IPS-18c (cell line): ENCODE results near the gene GRIK2.

Source experiments
- H3K4me3 ChIP-seq: 2 replicates; pipeline ENCODE4 v1.7.0; 2013; ENCODE audit warnings: low read depth, mild to moderate bottlenecking, low read length, moderate library complexity; ENCODE audit not compliant: insufficient read depth
- H3K9me3 ChIP-seq: one replicate; pipeline ENCODE4 v1.6.1; 2013; ENCODE audit warnings: mild to moderate bottlenecking, low read length, moderate library complexity; ENCODE audit not compliant: control insufficient read depth, insufficient read depth

GRIK2 gene

DNA sequence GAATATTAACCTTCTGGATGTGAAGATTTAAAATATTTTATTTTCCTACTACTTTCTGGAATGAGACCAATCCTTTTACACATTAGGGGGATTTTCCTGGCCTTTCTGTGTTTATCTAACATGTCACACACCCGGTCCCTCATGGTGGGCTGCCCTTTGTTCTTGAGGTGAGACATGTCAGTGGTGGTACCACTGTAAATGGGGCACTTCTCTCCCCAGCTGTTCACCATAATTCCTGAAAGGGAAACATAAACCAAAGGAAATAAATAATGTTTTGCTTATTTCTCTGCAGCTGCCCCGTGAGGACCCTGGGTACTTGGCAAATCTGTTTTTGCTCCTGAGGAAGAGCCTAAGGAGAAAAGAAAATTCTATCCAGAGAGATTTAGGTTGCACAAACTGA, 41.1 kb downstream of the GRIK2 start:
- no peak overlapping the region for H3K4me3 ChIP-seq
- H3K9me3 ChIP-seq: no peaks in the 10 kb centered on the region

DNA sequence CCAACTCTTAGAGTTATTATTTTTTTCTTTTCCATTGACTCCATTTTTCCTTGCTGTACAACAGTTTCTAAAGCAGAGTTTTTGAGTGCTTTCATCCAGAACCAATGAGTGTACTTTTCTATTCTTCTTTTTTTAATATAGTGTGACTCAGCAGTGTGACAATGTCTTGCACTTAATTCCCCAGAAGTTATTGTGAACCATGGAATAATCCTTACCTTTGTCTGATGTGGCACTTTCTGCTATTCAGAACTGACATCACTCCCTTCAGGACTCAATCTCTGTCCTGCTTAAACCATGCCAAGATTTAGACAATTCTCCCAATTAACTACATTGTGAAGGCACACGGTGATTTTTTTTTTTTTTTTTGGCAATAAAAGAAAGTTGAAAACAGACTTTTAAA, 41.5 kb downstream of the GRIK2 start:
- Histone ChIP-seq H3K4me3 (no peak overlapping the region), H3K9me3 (no peaks in the 10 kb centered on the region)

- Histone ChIP-seq H3K4me3 (no peak overlapping the region), H3K9me3 (no peaks in the 10 kb centered on the region)
These were observed 46.3 kb downstream of the GRIK2 start for GRCh38 chr6:101439790-101440189.

DNA sequence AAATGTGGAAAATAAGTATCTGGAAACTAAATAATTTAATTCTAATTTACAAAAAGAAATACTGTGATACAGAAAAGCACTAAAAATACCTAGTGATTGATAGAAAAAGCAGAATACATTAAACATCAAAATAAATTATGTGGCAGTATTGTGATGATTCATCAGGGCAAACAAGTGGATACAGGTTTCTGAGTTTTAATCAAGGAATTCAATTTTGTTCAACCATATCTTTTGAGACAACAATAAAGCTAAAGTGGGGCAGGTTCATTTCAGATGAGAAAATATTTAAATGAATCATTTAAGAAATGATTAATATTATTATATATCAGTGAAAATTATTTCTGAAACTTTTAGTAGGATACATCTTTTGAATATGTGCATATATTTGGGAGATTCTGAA, 49.8 kb downstream of the GRIK2 start:
- Histone ChIP-seq H3K4me3 (no peak overlapping the region), H3K9me3 (no peaks in the 10 kb centered on the region)

GRCh38 chr6:101444717-101445116, 51.2 kb downstream of the GRIK2 start:
- Histone ChIP-seq H3K9me3 (no peaks in the 10 kb centered on the region), H3K4me3 (no peak overlapping the region)

GRCh38 chr6:101445527-101445926, 52.0 kb downstream of the GRIK2 start:
- Histone ChIP-seq H3K9me3 (no peaks in the 10 kb centered on the region), H3K4me3 (no peak overlapping the region)

DNA sequence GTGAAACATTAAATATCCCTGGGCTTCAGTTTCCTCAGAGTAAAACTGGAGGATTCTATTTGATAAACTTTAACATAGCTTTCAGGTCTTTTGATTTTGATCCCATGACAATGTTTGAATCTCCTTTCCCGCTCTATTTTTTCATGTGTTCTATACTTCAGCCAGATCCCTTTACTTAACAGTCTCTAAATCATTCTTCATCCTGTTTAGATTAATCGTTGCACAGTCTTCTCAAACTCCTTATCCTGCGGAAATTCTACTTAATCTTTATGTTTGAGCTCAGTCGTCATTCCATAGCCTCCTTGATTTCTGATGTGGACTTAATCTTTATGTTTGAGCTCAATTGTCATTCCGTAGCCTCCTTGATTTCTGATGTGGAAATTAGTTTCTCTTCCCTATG, 57.4 kb downstream of the GRIK2 start:
- no peaks in the 10 kb centered on the region for H3K9me3 ChIP-seq
- no peak overlapping the region for H3K4me3 ChIP-seq

GRCh38 chr6:101451981-101452380, 58.5 kb downstream of the GRIK2 start:
- Histone ChIP-seq H3K4me3 (no peak overlapping the region), H3K9me3 (no peaks in the 10 kb centered on the region)

DNA sequence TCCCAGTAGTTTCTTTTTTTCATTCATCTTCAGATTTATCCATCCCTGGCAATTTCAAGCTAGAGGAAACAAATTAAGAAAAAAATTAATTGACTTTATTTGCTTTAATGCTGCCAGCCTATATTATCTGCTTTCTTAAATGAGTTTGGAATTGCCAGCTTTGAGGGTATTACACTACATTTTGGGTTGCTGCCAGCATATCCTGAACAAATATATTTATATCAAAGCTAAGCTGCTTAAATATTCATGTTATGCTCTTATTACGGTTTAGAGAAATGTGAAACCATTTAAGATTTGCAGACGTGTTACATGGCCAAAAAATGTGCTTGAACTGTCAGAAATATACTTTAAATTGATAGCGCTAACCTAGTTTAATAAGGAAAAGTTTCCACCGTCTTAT, 59.7 kb downstream of the GRIK2 start:
- no peaks in the 10 kb centered on the region for H3K9me3 ChIP-seq
- H3K4me3 ChIP-seq: no peak overlapping the region

DNA sequence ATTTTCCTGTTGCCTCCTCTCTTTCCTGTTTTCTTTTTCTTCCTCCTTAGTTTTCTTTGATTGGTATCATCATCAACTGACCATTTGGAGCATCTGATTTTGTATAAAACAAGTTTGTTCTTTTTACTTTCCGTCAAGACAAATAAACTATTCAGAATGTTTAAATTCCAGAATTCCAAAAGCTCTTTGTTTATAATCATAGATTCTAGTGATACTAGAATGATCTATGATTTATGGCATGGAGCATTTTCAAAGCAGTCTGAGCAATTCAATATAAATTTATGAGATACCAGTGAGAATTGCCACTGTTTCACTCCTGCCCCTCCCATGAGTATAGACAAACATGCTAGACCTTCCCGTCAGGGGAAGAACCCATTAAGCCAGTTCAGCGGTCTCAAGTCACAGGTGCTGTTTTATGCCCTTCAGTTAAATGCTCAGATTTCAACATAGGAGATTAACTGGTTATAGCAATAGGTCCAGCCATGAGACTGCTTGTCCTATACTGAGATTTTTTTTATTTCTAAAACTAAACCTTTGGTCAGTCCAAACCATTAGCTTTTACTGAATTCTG, 60.7 kb downstream of the GRIK2 start:
- Histone ChIP-seq H3K9me3 (no peaks in the 10 kb centered on the region), H3K4me3 (no peak overlapping the region)

DNA sequence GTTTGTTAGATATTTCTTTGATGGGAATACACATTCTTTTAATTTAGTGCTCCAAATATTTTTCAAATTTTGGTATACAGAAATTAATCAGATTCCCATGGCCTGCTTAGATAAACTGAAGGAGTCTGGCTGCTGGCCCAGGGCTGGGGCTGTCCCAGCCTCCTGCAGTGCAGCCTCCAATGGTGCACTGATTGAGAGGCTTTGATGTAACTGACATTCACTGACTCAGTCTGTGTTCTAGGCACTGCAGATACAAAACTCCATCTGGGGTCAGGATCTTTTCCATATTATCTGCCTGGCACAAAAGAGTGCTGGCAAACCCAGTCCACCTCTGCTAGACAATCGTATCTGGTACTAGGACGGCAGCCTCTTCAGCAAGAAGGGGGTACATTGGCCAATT, 64.8 kb downstream of the GRIK2 start:
- no peak overlapping the region for H3K4me3 ChIP-seq
- no peaks in the 10 kb centered on the region for H3K9me3 ChIP-seq

GRCh38 chr6:101458826-101459225, 65.3 kb downstream of the GRIK2 start:
- no peaks in the 10 kb centered on the region for H3K9me3 ChIP-seq
- no peak overlapping the region for H3K4me3 ChIP-seq

DNA sequence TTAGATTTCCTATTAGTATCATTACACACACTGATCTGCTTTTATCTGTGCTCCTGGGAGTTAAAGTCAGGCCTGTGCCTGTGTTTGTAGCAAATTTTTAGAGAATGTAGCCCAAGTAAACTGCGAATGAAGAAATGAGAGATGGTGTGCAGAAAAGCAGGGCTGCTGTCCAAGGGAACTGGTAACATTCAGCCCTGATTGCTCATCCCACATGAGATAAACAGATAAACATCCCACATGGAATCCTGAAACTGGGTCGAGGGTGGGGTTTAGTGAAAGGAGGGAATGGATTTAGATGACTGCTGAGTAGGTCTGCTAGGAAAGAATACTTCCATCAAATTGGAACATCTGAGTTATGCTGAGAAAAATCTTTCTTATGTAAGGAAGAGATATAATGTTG, 69.1 kb downstream of the GRIK2 start:
- Histone ChIP-seq H3K4me3 (no peak overlapping the region), H3K9me3 (no peaks in the 10 kb centered on the region)

DNA sequence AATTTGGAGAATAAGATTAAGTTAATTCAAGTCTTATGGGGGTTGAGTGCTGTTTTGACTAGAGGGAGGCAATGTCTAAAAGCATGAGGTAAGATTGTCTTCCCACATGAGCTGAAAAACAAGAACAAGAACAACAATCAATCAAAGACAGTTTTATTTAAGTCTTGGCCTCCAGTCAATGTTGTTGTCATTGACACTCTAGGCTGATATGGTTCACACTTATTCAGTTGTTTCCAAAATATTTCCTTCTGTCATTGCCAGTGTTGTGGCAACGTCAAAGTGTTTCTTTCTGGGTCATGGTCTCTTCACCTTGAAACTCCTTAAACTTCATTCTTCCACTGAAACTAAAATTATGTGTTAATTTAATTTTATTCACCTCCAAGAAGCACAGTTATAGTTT, 72.4 kb downstream of the GRIK2 start:
- no peak overlapping the region for H3K4me3 ChIP-seq

DNA sequence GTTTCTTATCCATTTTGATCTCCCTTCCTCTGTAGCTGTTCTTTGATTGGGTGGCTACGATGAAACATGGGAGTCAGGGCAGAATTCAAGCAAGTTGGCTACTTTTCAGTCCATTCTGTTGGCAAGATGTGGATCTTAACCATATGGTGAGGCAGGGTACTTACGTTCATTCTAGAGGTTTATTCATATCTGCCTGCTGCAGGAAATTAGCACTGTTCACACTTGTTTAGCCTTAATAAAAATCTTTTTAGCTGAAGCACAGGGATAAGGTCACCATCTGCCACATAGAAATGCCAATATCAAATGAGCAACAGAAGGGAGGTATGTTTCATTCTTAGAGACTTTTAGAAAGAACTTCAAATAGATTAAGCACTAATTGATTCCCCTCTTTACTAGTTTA, 83.9 kb downstream of the GRIK2 start:
- Histone ChIP-seq H3K9me3 (no peaks in the 10 kb centered on the region), H3K4me3 (no peak overlapping the region)

More for the DNA sequence above, 72.4 kb downstream of the GRIK2 start:
- H3K9me3 ChIP-seq: no peaks in the 10 kb centered on the region

DNA sequence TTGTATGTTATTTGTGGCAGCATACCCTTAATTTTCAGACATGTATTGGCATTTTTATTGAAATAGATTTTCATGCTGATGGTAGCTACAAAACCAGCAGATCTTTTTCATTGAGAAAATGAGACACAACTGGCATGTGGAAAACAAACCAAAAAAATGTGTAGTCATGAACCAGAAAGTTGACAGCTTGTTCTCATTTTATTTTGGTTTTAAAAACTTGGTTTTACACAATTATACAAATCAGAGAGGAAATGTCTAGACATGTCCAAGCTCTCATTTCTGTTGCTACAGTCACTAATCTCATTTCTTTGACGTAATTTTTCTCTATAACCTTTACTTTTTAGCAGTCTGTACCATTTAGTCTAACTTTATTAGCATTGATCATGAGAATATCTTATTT, 85.4 kb downstream of the GRIK2 start:
- Histone ChIP-seq H3K9me3 (no peaks in the 10 kb centered on the region), H3K4me3 (no peak overlapping the region)

GRCh38 chr6:101482606-101483005, 89.1 kb downstream of the GRIK2 start:
- H3K9me3 ChIP-seq: no peaks in the 10 kb centered on the region
- no peak overlapping the region for H3K4me3 ChIP-seq

GRCh38 chr6:101484781-101485180, 91.3 kb downstream of the GRIK2 start:
- Histone ChIP-seq H3K4me3 (no peak overlapping the region), H3K9me3 (no peaks in the 10 kb centered on the region)

DNA sequence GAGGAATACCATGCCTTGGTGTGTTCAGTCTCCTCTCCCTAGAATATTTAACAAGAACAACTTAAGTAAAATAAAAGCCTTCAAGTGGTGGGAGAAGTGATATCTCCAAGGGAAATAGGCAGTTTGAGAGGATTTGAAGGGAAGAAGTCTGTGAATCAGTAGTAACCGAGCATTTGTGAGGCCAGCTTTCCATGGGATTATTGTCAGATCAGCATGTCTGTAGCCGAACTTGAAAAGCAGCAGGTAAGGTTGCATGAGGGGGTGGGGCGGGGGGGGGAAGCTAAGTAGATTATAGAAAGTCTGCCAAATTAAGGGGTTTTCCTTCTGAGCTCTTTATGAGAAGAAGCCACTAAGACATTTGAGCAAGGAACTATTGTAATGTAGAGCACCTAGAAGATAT, 92.6 kb downstream of the GRIK2 start:
- no peak overlapping the region for H3K4me3 ChIP-seq
- H3K9me3 ChIP-seq: no peaks in the 10 kb centered on the region
